ENCODE results near the gene MTG2.

DNA sequence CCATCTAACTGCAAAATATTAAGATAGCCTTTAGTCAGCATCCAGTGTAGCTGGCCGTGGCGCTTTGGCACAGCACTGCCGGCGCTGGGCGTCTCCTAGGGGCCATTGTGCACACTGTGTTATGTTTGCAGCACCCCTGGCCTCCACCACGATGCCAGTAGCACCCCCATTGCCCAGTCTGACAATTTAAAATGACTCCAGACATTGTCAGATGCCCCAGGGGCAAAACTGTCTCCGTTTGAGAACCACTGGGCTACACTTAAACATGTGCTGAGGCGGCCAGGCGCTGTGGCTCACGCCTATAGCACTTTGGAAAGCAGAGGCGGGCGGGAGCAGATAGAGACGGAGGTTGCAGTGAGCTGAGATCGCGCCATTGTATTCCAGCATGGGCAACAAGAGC is 6.0 kb upstream of the MTG2 start:
- TF ChIP-seq EGR1 (IDR thresholded peaks at IDR 0.05; ENCODE audit: low read depth in 2 of 2) (no peak), SP1 (IDR thresholded peaks at IDR 0.05) (no peak), GABPA (IDR thresholded peaks at IDR 0.05 in 1 of 2, conservative IDR thresholded peaks at IDR 0.05 in 1 of 2) (no peak), YY1 (IDR thresholded peaks at IDR 0.05) (no peak), HNF4G (IDR thresholded peaks at IDR 0.05) (no peak), TAF1 (conservative IDR thresholded peaks at IDR 0.05) (no peak)
- TF ChIP-seq, protein P1, sequence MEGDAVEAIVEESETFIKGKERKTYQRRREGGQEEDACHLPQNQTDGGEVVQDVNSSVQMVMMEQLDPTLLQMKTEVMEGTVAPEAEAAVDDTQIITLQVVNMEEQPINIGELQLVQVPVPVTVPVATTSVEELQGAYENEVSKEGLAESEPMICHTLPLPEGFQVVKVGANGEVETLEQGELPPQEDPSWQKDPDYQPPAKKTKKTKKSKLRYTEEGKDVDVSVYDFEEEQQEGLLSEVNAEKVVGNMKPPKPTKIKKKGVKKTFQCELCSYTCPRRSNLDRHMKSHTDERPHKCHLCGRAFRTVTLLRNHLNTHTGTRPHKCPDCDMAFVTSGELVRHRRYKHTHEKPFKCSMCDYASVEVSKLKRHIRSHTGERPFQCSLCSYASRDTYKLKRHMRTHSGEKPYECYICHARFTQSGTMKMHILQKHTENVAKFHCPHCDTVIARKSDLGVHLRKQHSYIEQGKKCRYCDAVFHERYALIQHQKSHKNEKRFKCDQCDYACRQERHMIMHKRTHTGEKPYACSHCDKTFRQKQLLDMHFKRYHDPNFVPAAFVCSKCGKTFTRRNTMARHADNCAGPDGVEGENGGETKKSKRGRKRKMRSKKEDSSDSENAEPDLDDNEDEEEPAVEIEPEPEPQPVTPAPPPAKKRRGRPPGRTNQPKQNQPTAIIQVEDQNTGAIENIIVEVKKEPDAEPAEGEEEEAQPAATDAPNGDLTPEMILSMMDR (IDR thresholded peaks at IDR 0.05; ENCODE audit: low read depth, low read length, missing input control) = no peak
- TF ChIP-seq, protein P2, sequence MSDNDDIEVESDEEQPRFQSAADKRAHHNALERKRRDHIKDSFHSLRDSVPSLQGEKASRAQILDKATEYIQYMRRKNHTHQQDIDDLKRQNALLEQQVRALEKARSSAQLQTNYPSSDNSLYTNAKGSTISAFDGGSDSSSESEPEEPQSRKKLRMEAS (IDR thresholded peaks at IDR 0.05) = no peak
- TF ChIP-seq, protein P3, sequence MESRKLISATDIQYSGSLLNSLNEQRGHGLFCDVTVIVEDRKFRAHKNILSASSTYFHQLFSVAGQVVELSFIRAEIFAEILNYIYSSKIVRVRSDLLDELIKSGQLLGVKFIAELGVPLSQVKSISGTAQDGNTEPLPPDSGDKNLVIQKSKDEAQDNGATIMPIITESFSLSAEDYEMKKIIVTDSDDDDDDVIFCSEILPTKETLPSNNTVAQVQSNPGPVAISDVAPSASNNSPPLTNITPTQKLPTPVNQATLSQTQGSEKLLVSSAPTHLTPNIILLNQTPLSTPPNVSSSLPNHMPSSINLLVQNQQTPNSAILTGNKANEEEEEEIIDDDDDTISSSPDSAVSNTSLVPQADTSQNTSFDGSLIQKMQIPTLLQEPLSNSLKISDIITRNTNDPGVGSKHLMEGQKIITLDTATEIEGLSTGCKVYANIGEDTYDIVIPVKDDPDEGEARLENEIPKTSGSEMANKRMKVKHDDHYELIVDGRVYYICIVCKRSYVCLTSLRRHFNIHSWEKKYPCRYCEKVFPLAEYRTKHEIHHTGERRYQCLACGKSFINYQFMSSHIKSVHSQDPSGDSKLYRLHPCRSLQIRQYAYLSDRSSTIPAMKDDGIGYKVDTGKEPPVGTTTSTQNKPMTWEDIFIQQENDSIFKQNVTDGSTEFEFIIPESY (IDR thresholded peaks at IDR 0.05) = no peak
- TF ChIP-seq, protein P4, sequence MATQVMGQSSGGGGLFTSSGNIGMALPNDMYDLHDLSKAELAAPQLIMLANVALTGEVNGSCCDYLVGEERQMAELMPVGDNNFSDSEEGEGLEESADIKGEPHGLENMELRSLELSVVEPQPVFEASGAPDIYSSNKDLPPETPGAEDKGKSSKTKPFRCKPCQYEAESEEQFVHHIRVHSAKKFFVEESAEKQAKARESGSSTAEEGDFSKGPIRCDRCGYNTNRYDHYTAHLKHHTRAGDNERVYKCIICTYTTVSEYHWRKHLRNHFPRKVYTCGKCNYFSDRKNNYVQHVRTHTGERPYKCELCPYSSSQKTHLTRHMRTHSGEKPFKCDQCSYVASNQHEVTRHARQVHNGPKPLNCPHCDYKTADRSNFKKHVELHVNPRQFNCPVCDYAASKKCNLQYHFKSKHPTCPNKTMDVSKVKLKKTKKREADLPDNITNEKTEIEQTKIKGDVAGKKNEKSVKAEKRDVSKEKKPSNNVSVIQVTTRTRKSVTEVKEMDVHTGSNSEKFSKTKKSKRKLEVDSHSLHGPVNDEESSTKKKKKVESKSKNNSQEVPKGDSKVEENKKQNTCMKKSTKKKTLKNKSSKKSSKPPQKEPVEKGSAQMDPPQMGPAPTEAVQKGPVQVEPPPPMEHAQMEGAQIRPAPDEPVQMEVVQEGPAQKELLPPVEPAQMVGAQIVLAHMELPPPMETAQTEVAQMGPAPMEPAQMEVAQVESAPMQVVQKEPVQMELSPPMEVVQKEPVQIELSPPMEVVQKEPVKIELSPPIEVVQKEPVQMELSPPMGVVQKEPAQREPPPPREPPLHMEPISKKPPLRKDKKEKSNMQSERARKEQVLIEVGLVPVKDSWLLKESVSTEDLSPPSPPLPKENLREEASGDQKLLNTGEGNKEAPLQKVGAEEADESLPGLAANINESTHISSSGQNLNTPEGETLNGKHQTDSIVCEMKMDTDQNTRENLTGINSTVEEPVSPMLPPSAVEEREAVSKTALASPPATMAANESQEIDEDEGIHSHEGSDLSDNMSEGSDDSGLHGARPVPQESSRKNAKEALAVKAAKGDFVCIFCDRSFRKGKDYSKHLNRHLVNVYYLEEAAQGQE (IDR thresholded peaks at IDR 0.05) = no peak
- TF ChIP-seq, protein P5, sequence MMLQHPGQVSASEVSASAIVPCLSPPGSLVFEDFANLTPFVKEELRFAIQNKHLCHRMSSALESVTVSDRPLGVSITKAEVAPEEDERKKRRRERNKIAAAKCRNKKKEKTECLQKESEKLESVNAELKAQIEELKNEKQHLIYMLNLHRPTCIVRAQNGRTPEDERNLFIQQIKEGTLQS (IDR thresholded peaks at IDR 0.05) = no peak

All from liver (tissue), 3 donors.